HFF-Myc (cell line): ENCODE data around the gene LDLRAD4.
A peak's percentile ranks its signal among the peaks of the same experiment; 100 is the strongest.
"Not testable (repeated sequence)": the region's sequence is repeated elsewhere in the genome, so short reads cannot be mapped to it uniquely, and the experiment has no call there.

Experiments
- DNase-seq: peaks from one replicate; pipeline ENCODE4 v3.0.0-alpha.2; 2011; ENCODE audit warnings: low read depth; ENCODE audit errors: extremely low read depth
- H3K4me3 ChIP-seq: replicated peaks from 2 replicates; pipeline ENCODE4 v1.5.1; 2011; ENCODE audit warnings: low read depth, mild to moderate bottlenecking, control low read depth, low read length
- CTCF ChIP-seq: IDR thresholded peaks from 2 replicates; pipeline ENCODE4 v1.5.1; 2012; ENCODE audit warnings: mild to moderate bottlenecking, low read depth, low read length, control low read depth; ENCODE audit errors: missing control alignments

The LDLRAD4 gene

GRCh38 chr18:13605477-13605876, 386.9 kb downstream of the LDLRAD4 start:
- TF ChIP-seq CTCF = no peak
- no peak for DNase-seq
- H3K4me3 ChIP-seq = no peak overlapping the region

- no peak for DNase-seq
- TF ChIP-seq CTCF = no peak
- H3K4me3 ChIP-seq = no peak overlapping the region
Measured at GRCh38 chr18:13605901-13606300, 387.3 kb downstream of the LDLRAD4 start.

GRCh38 chr18:13606604-13607254, 388.2 kb downstream of the LDLRAD4 start:
- no peak overlapping the region for H3K4me3 ChIP-seq
- DNase-seq = no peak
- TF ChIP-seq CTCF = no peak

- not testable (repeated sequence) for H3K4me3 ChIP-seq, DNase-seq
Measured at GRCh38 chr18:13608024-13608562, 389.5 kb downstream of the LDLRAD4 start.

GRCh38 chr18:13608791-13609532, 390.4 kb downstream of the LDLRAD4 start:
- TF ChIP-seq CTCF = no peak
- no peak for DNase-seq
- H3K4me3 ChIP-seq = no peak overlapping the region

GRCh38 chr18:13610555-13611141, 392.1 kb downstream of the LDLRAD4 start:
- H3K4me3 ChIP-seq = peak overlapping the region; percentile 22; the same call in 1 of the 2 replicates
- no peak for DNase-seq
- no peak for TF ChIP-seq CTCF

GRCh38 chr18:13611142-13611600, 392.6 kb downstream of the LDLRAD4 start:
- peak overlapping the region; percentile 22; the same call in 1 of the 2 replicates for H3K4me3 ChIP-seq
- no peak for DNase-seq
- TF ChIP-seq CTCF = no peak
